ENCODE measurements around the gene AGPAT1.
"Not testable (repeated sequence)": the region's sequence is repeated elsewhere in the genome, so short reads cannot be mapped to it uniquely, and the experiment has no call there.

The AGPAT1 gene

DNA sequence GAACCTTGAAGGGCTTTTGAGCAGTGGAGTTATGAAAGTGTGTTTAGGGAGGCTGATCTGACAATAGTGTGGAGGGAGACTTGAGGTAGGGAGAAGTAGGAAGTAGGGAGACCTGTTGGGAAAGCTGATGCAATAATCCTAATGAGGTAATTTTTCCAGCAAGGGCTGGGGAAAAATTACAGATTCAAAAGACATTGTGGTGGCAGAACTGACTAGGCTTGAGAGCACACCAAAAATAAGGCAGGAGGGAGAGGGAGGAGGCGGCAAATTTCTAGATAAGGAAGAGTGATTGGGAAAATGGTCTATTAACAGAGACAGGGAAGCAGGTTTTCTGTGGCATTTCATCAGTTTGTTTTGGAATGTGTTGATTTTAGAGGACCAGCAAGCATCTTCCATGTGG is 29.6 kb downstream of the AGPAT1 start:
- peaks cover 6% of the 10 kb centered on the region for H3K36me3 Mint-ChIP-seq (ENCODE audit: low read depth)
- H3K4me1 Mint-ChIP-seq (ENCODE audit: low read depth), result peaks cover 18% of the 10 kb centered on the region
- H3K27ac Mint-ChIP-seq, result no peak overlapping the region
- peaks cover 59% of the 10 kb centered on the region for H3K27me3 Mint-ChIP-seq (ENCODE audit: low read depth)
- H3K4me3 Mint-ChIP-seq, result no peak overlapping the region
- no peaks in the 10 kb centered on the region for H3K9me3 Mint-ChIP-seq

DNA sequence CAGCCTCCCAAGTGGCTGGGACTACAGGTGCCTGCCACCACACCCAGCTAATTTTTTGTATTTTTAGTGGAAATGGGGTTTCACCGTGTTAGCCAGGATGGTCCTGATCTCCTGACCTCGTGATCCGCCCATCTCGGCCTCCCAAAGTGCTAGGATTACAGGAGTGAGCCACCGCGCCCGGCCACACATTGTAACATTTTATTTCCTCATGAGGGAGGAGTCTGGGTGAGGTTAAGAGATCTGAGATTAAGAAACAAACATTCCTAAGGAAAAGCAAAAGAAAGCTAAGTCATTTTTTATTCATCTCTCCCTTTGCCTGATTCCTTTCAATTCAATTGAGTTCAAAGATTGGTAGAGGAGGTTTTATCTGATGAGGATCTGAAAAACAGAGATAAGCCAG is 31.6 kb downstream of the AGPAT1 start:
- H3K9me3 Mint-ChIP-seq; H3K36me3 Mint-ChIP-seq (ENCODE audit: low read depth); H3K27ac Mint-ChIP-seq; H3K4me3 Mint-ChIP-seq: not testable (repeated sequence)
- Mint-ChIP-seq H3K4me1 (ENCODE audit: low read depth) (peaks cover 15% of the 10 kb centered on the region), H3K27me3 (ENCODE audit: low read depth) (peaks cover 45% of the 10 kb centered on the region)

DNA sequence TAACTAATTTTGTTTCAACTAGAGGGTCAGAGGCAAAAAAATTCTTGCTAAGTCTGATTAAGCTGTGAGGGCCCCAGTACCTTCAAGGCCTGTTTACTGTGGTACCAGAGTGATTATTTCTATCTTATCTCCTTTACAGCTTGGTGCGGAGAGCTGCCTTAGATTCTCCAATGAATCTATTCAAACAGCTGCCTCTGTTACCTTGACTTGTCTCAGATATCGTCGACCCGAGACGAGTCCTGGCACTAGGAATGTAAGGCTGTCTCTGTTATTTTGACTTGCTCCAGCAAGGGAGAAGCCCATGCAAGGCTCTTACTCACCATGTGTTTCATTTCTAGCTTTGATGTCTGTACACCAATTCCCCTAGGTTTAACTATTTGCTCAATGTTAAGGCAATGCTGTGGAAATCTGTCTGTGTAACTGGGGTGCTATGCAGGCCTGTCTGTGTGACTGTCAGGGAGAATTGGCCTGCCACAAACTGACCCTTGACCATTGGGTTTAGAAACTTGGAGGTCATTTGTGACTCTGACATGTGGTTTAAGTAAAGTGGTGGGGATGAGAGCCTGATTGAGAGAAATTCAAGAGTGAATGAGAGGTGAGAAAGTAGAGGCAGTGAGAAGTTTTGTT is 35.4 kb downstream of the AGPAT1 start:
- no peak overlapping the region for H3K27ac Mint-ChIP-seq
- peaks cover 16% of the 10 kb centered on the region for H3K27me3 Mint-ChIP-seq (ENCODE audit: low read depth)
- H3K4me1 Mint-ChIP-seq (ENCODE audit: low read depth), result no peaks in the 10 kb centered on the region
- H3K36me3 Mint-ChIP-seq (ENCODE audit: low read depth), result no peaks in the 10 kb centered on the region
- H3K4me3 Mint-ChIP-seq, result no peak overlapping the region
- no peaks in the 10 kb centered on the region for H3K9me3 Mint-ChIP-seq

DNA sequence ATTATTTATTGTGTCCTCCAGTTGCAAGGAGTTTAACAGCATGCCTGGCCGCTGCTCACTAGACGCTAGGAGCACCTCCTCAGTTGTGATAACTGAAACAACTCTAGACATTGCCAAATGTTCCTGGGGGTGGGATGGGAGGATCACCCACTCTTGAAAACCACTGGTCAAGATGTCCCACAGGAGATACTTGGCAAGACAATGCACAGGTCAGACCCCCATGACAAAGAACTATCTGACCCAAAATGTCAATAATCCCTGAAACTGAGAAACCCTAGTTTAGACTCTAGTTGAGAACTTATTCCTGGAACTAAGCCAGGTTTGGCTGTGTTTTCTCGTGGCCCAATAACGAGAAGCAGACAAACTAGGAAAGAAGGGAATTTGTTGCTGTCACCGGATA is 36.3 kb downstream of the AGPAT1 start:
- H3K27me3 Mint-ChIP-seq (ENCODE audit: low read depth), result peaks cover 16% of the 10 kb centered on the region
- H3K36me3 Mint-ChIP-seq (ENCODE audit: low read depth), result no peaks in the 10 kb centered on the region
- no peak overlapping the region for H3K4me3 Mint-ChIP-seq
- H3K27ac Mint-ChIP-seq, result no peak overlapping the region
- H3K4me1 Mint-ChIP-seq (ENCODE audit: low read depth), result no peaks in the 10 kb centered on the region
- H3K9me3 Mint-ChIP-seq, result no peaks in the 10 kb centered on the region

DNA sequence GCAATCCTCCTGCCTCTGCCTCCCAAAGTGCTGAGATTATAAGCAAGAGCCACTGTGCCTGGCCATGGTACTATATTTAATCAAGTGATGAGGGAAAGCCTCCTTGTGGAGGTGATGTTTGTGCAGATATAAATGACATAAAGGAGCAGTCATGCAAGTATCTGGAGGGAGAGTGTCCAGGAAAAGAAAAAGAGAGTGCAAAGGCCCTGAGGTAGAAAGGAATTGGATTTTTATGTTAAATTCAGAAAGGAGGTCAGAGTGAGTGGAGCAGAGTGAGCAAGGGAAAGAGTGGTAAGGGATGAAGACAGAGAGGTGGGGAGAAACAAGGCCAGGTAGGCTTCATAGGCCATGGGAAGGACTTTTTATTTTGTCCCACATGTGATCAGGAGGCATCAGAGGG is 38.4 kb downstream of the AGPAT1 start:
- H3K27ac Mint-ChIP-seq, result no peak overlapping the region
- H3K4me1 Mint-ChIP-seq (ENCODE audit: low read depth), result no peaks in the 10 kb centered on the region
- peaks cover 21% of the 10 kb centered on the region for H3K27me3 Mint-ChIP-seq (ENCODE audit: low read depth)
- no peaks in the 10 kb centered on the region for H3K9me3 Mint-ChIP-seq
- no peak overlapping the region for H3K4me3 Mint-ChIP-seq
- H3K36me3 Mint-ChIP-seq (ENCODE audit: low read depth), result no peaks in the 10 kb centered on the region

DNA sequence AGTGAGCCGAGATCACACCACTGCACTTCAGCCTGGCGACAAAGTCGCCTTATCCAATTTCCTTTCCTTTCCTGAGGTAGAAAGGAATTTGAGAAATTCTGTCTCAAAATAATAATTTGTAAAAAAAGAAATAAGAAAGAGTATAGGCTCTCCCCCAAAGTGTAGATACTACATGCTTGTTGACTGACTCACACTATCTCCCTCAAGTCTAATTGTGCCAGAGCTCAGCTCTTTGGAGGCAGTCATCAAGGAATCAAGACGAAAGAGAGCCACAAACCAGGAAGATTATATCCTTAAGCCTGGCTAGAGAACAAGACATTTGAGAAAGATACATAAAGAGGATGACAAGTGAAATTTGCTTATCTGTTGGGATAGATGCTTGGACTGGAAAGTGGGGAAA is 42.1 kb downstream of the AGPAT1 start:
- Mint-ChIP-seq H3K4me1 (ENCODE audit: low read depth) (peaks cover 12% of the 10 kb centered on the region), H3K27ac (no peak overlapping the region), H3K36me3 (ENCODE audit: low read depth) (no peaks in the 10 kb centered on the region), H3K9me3 (no peaks in the 10 kb centered on the region), H3K4me3 (no peak overlapping the region), H3K27me3 (ENCODE audit: low read depth) (peaks cover 15% of the 10 kb centered on the region)

DNA sequence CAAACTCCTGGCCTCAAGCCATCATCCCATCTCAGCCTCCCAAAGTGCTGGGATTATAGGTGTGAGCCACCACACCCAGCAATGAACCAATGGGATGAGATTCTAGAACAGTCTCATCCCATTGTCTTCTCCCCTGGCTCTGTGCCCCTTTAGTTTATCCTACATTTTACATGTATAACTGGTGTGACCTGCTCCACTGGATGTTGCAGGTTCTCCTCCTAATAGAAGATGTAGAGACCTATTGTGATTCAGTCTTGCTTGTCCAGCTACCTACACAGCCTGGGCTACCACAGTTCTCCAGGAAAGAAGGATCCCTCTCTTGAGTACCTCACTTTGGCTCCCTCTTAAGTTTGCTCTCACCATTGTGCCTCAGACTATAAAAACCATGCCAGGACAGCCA is 43.8 kb downstream of the AGPAT1 start:
- H3K9me3 Mint-ChIP-seq, result no peaks in the 10 kb centered on the region
- peaks cover 2% of the 10 kb centered on the region for H3K36me3 Mint-ChIP-seq (ENCODE audit: low read depth)
- no peak overlapping the region for H3K4me3 Mint-ChIP-seq
- H3K27ac Mint-ChIP-seq, result no peak overlapping the region
- H3K27me3 Mint-ChIP-seq (ENCODE audit: low read depth), result peaks cover 15% of the 10 kb centered on the region
- H3K4me1 Mint-ChIP-seq (ENCODE audit: low read depth), result peaks cover 23% of the 10 kb centered on the region

DNA sequence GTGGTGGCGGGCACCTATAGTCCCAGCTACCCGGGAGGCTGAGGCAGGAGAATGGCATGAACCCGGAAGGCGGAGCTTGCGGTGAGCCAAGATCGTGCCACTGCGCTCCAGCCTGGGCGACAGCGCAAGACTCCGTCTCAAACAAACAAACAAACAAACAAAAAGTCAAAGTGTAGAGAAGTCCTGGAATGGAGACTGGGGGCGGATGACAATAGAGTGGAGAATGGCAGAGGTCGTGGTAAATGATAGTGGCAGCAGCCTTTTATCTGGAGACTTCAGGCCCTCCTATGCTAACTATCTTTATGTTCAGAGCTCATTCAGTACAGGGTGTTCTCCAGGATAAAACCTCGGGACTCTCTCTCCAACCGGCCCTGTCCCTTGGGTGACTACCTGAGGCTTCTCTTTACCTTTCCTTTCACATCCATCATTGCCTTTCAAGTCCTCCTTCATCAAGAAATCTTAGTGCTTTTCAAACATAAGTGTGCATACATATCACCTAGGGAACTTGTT is 44.4 kb downstream of the AGPAT1 start:
- Mint-ChIP-seq H3K4me3 (peak overlapping the region; percentile 32), H3K36me3 (ENCODE audit: low read depth) (peaks cover 4% of the 10 kb centered on the region), H3K27me3 (ENCODE audit: low read depth) (peaks cover 15% of the 10 kb centered on the region), H3K9me3 (no peaks in the 10 kb centered on the region), H3K27ac (no peak overlapping the region), H3K4me1 (ENCODE audit: low read depth) (peaks cover 28% of the 10 kb centered on the region)

DNA sequence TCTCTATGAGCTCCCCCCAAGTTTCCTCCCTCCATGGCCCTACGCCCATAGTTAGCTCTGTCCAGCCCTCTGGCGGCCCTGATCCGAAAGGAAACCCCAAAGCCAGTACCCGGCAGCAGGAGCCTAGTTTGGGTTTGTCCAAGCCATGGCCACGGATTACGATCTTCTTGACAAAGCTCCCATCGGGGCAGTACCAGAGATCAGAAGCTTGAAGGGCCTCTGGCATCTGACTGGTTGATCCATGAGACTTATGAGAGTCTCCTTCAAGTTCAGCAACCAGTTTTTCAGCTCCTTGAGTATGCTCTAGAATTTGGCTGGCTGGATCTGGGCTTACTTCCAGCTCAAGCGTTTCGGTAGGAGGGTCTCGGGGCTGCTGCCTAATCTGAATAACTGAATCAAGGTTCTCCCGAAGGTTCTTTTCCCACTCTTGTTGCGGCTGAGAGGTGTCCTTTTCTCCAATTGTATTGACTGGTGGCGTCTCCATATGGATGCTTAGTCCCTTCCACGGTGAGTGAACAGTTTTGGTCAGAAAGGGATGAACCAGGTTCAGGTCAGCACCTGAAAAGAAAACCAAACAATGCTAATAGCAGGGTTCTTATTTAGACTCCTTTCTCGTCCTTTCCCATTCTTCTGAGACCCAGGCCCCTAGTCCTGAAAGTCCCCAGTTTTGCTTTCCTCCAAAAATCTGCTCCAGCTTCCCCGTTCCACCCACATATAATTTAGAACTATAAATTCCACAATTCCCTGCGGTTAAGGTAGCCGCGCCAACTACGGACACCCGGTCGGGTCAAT is 46.4 kb downstream of the AGPAT1 start:
- Mint-ChIP-seq H3K27ac (peak overlapping the region; percentile 93), H3K36me3 (ENCODE audit: low read depth) (peaks cover 10% of the 10 kb centered on the region), H3K27me3 (ENCODE audit: low read depth) (peaks cover 9% of the 10 kb centered on the region), H3K4me3 (peak overlapping the region; percentile 95), H3K9me3 (no peaks in the 10 kb centered on the region), H3K4me1 (ENCODE audit: low read depth) (peaks cover 33% of the 10 kb centered on the region)

DNA sequence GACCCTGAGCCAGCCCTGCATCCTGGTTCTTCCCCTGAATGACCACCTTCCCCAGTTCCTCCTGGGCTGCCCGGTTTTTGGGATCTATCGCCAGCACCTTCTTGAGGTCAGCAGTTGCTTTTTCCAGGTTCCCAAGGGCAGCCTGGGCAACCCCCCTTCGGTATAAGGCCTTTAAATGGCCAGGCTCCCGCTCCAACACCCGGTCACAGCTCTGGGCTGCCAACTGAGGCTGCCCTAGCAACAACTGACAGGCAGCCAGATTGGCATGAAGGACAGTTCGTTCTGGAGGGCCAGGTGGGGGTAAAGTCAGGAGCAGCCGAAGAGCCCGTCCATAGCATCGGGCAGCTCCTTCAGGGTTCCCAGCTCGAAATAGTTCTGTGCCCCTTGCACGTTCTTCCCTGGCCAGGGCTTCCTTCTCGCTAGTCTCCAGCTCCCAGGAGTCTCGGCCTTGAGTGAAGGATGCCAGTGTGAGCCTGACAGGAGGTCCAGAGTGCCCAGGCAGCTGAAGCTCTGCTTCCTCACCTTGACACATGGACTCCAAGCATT is 47.1 kb downstream of the AGPAT1 start:
- Mint-ChIP-seq H3K27ac (peak overlapping the region; percentile 98), H3K27me3 (ENCODE audit: low read depth) (peaks cover 6% of the 10 kb centered on the region), H3K4me1 (ENCODE audit: low read depth) (peaks cover 37% of the 10 kb centered on the region)

DNA sequence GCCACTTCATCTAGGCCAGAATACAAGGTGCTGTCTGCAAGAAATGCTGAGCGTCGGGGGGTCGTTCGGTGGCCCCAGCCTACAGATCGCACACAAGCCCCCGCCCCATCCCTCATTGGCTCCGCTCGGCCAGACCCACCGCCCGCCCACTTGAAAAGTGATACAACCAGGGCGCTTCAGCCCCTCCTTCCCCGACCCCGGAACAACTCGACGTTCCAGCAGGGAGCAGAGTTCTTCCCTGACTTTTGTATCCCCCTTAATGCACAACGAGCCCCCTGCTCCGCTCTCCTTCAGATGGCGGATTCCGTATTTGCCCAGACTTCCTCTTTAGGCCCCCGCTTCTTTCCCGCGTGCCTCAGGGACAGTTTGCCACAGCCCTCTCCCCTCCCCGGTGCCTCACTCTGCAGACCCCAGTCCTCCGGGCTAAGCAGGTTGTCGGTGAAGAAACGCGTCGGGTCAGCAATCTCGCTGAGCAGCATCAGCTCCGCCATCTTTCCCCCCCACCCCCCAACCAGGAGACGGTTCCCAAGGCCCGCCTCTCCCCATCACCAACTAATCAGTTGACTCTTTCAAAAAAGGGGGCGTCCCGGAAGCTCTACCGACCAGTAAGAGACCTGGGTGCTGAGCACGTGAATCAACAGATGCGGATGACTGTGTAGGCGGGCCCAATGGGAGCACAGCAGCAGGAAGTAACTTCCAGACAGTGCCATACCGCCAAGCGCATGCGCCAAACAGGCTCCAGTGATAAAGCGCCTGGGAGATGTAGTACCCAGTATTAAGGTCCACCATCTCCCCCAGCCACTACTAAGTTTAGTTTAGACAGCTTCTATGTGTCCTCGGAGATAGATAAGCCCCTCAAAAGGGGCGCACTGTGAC is 47.9 kb downstream of the AGPAT1 start, which contains the start of gene ATF6B:
TSS of gene ATF6B (minus strand) at position 530 of the 876 bp plus-strand sequence. CDS start at position 491, 39 bp downstream.
- H3K27me3 Mint-ChIP-seq (ENCODE audit: low read depth), result peaks cover 4% of the 10 kb centered on the region
- peaks cover 40% of the 10 kb centered on the region for H3K4me1 Mint-ChIP-seq (ENCODE audit: low read depth)
- H3K27ac Mint-ChIP-seq, result peak within 1 kb of the TSS; percentile 98
- H3K9me3 Mint-ChIP-seq, result no peaks in the 10 kb centered on the region
- peak within 1 kb of the TSS; percentile 100 for H3K4me3 Mint-ChIP-seq
- H3K36me3 Mint-ChIP-seq (ENCODE audit: low read depth), result peaks cover 19% of the 10 kb centered on the region

More for the DNA sequence above, 47.1 kb downstream of the AGPAT1 start:
- Mint-ChIP-seq H3K4me3 (peak overlapping the region; percentile 100), H3K36me3 (ENCODE audit: low read depth) (peaks cover 16% of the 10 kb centered on the region), H3K9me3 (no peaks in the 10 kb centered on the region)

DNA sequence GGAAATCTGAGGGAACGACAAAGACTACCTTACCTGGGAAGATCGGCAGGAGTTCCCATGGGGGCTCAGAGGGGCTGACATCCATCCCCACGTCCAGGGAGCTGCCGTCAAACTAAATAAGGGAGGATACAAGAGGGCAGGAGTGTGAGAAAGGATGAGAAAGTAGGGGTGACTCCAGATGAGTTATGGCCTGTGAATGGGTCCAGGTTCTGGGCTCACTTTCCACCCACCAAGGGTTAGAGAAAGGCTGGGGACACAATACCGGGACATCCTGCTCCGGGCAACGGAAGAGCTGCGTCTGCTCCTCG is 48.5 kb downstream of the AGPAT1 start:
- Mint-ChIP-seq H3K36me3 (ENCODE audit: low read depth) (peaks cover 19% of the 10 kb centered on the region), H3K27me3 (ENCODE audit: low read depth) (peaks cover 3% of the 10 kb centered on the region), H3K27ac (peak overlapping the region; percentile 98), H3K4me3 (peak overlapping the region; percentile 100), H3K9me3 (no peaks in the 10 kb centered on the region), H3K4me1 (ENCODE audit: low read depth) (peaks cover 40% of the 10 kb centered on the region)

DNA sequence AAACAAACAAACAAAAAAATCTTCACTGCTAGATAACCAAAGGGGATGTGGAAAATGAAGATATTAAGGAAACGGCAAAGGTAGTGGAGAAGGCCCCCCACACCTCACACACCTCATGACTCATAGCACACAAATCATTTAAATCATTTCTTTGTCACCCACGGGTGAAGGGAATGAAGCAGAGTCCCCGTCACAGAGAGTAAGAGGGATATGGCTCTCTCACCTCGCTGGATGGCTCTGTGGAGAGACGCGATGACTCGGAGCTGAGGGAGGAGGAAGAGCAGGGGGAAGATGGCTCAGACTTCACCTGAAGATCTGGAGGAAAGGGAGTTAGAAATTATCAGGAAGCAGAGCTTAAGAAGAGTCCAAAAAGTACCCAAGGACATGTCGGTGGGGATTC is 49.0 kb downstream of the AGPAT1 start:
- H3K4me1 Mint-ChIP-seq (ENCODE audit: low read depth), result peaks cover 40% of the 10 kb centered on the region
- no peaks in the 10 kb centered on the region for H3K9me3 Mint-ChIP-seq
- peaks cover 24% of the 10 kb centered on the region for H3K36me3 Mint-ChIP-seq (ENCODE audit: low read depth)
- peak overlapping the region; percentile 100 for H3K4me3 Mint-ChIP-seq
- H3K27me3 Mint-ChIP-seq (ENCODE audit: low read depth), result no peaks in the 10 kb centered on the region
- H3K27ac Mint-ChIP-seq, result peak overlapping the region; percentile 98

DNA sequence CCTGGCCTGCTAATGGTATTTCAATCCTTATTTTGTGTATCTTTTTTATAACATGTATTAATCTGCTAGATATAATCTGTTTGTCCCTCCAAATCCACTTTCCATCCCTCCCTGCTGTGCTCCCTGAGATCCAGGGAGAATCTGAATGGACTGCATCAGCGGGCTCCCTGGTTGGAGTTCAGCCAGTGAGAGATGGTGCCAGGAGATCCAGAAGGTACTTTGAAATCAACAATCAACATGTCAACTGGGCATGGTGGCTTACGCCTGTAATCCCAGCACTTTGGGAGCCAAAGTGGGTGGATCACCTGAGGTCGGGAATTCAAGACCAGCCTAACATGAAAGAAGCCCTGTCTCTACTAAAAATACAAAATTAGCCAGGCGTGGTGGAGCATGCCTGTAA is 52.2 kb downstream of the AGPAT1 start:
- no peak overlapping the region for H3K4me3 Mint-ChIP-seq
- peaks cover 35% of the 10 kb centered on the region for H3K4me1 Mint-ChIP-seq (ENCODE audit: low read depth)
- H3K27ac Mint-ChIP-seq, result no peak overlapping the region
- peaks cover 39% of the 10 kb centered on the region for H3K36me3 Mint-ChIP-seq (ENCODE audit: low read depth)
- H3K27me3 Mint-ChIP-seq (ENCODE audit: low read depth), result no peaks in the 10 kb centered on the region
- H3K9me3 Mint-ChIP-seq, result no peaks in the 10 kb centered on the region
